Fibroblast of skin of abdomen (primary cell): ENCODE results near the gene FGF14.
"Not testable (repeated sequence)": the region's sequence is repeated elsewhere in the genome, so short reads cannot be mapped to it uniquely, and the experiment has no call there.

Experiments used
- DNase-seq: peaks from one replicate; pipeline ENCODE4 v3.0.0-alpha.2; 2013

The FGF14 gene

GRCh38 chr13:102128216-102128810 lies 273.5 kb downstream of the FGF14 start:
- peak; percentile 62 for DNase-seq

- DNase-seq = no peak
These were observed 274.7 kb downstream of the FGF14 start for GRCh38 chr13:102127153-102127552.

- DNase-seq = no peak
These were observed 279.7 kb downstream of the FGF14 start for GRCh38 chr13:102122147-102122546.

GRCh38 chr13:102117175-102117831 lies 284.5 kb downstream of the FGF14 start:
- DNase-seq = no peak

GRCh38 chr13:102103469-102103868 lies 298.4 kb downstream of the FGF14 start:
- no peak for DNase-seq

- no peak for DNase-seq
These were observed 301.6 kb downstream of the FGF14 start for GRCh38 chr13:102100234-102100633.

- no peak for DNase-seq
These were observed 304.1 kb downstream of the FGF14 start for GRCh38 chr13:102097708-102098107.

GRCh38 chr13:102093288-102093687 lies 308.6 kb downstream of the FGF14 start:
- not testable (repeated sequence) for DNase-seq

- no peak for DNase-seq
These were observed 310.6 kb downstream of the FGF14 start for GRCh38 chr13:102091231-102091630.

- no peak for DNase-seq
These were observed 311.3 kb downstream of the FGF14 start for GRCh38 chr13:102090532-102090931.

- no peak for DNase-seq
These were observed 312.1 kb downstream of the FGF14 start for GRCh38 chr13:102089722-102090121.

GRCh38 chr13:102089177-102089576 lies 312.7 kb downstream of the FGF14 start:
- DNase-seq = no peak

GRCh38 chr13:102073251-102073650 lies 328.6 kb downstream of the FGF14 start:
- no peak for DNase-seq

GRCh38 chr13:102071711-102072110 lies 330.1 kb downstream of the FGF14 start:
- no peak for DNase-seq

- DNase-seq = not testable (repeated sequence)
These were observed 333.5 kb downstream of the FGF14 start for GRCh38 chr13:102068323-102068722.

GRCh38 chr13:102055090-102055779 lies 346.6 kb downstream of the FGF14 start:
- DNase-seq = no peak

- no peak for DNase-seq
These were observed 352.0 kb downstream of the FGF14 start for GRCh38 chr13:102049853-102050252.

- no peak for DNase-seq
These were observed 356.1 kb downstream of the FGF14 start for GRCh38 chr13:102045731-102046130.

GRCh38 chr13:102042746-102043145 lies 359.1 kb downstream of the FGF14 start:
- no peak for DNase-seq

GRCh38 chr13:102041544-102041943 lies 360.3 kb downstream of the FGF14 start:
- DNase-seq = no peak

GRCh38 chr13:102040812-102041211 lies 361.0 kb downstream of the FGF14 start:
- no peak for DNase-seq

GRCh38 chr13:102039264-102039663 lies 362.6 kb downstream of the FGF14 start:
- DNase-seq = no peak

- DNase-seq = no peak
These were observed 363.1 kb downstream of the FGF14 start for GRCh38 chr13:102038787-102039186.

- no peak for DNase-seq
These were observed 365.9 kb downstream of the FGF14 start for GRCh38 chr13:102035969-102036368.
